PC-9 (cell line): Measurements from ENCODE around the gene TMEFF2. TPM values are rescaled to one million over a fixed set of nuclear protein-coding genes. Genes with fewer than 3 reads are reported as not detected.

Experiments used
- BruUV-seq: library from RNA; stranded (reverse); fragments of 400-500 nt; replicated peaks from 2 replicates; lab custom pipeline; 2021; lab: Mats Ljungman, UMichigan
- CTCF ChIA-PET: fragments of 300-600 bp; sonication (Branson Sonifier 250); formaldehyde crosslinking; loops from one replicate; lab custom pipeline; 2022; ENCODE audit warnings: antibody characterized with exemption; lab: Charles Lee
- POLR2A ChIA-PET: fragments of 300-600 bp; sonication (Branson Sonifier 250); formaldehyde crosslinking; loops from one replicate; lab custom pipeline; 2022; ENCODE audit warnings: antibody characterized with exemption; ENCODE audit not compliant: unreplicated experiment; lab: Charles Lee
- DNase-seq, 2 experiments: peaks; one replicate each; pipeline versions ENCODE4 v3.0.0 to v3.0.0-alpha.2; 2015 to 2022; ENCODE audit warnings: mixed read lengths in 1 of 2
- H2AFZ ChIP-seq: fragments of 200-600 bp; sonication (generic); 2 replicates; pipeline ENCODE4 v1.8.1; 2017; ENCODE audit warnings: antibody characterized with exemption
- H3F3A ChIP-seq: fragments of 200-600 bp; sonication (generic); 2 replicates; pipeline ENCODE4 v1.8.1; 2017; ENCODE audit warnings: antibody characterized with exemption, mild to moderate bottlenecking, low read depth; ENCODE audit not compliant: insufficient read depth
- H3K27ac ChIP-seq: fragments of 200-600 bp; sonication (generic); 2 replicates; pipeline ENCODE4 v1.6.1; 2016; ENCODE audit warnings: mixed run types
- H3K27me3 ChIP-seq: fragments of 200-600 bp; sonication (generic); 2 replicates; pipeline ENCODE4 v1.6.1; 2016; ENCODE audit warnings: low read depth, mixed run types; ENCODE audit not compliant: insufficient read depth
- H3K36me3 ChIP-seq: fragments of 200-600 bp; sonication (generic); 2 replicates; pipeline ENCODE4 v1.6.1; 2016; ENCODE audit warnings: low read depth, mixed run types
- H3K4me1 ChIP-seq: fragments of 200-600 bp; sonication (generic); replicated peaks from 2 replicates; pipeline ENCODE4 v1.6.1; 2016; ENCODE audit warnings: mixed run types; ENCODE audit not compliant: insufficient read depth
- H3K4me2 ChIP-seq: fragments of 200-600 bp; sonication (generic); 2 replicates; pipeline ENCODE4 v1.6.1; 2017; ENCODE audit warnings: mixed run types
- H3K4me3 ChIP-seq: fragments of 200-600 bp; sonication (generic); 2 replicates; pipeline ENCODE4 v1.6.1; 2016; ENCODE audit warnings: mixed run types
- H3K79me2 ChIP-seq: fragments of 200-600 bp; sonication (generic); 2 replicates; pipeline ENCODE4 v1.6.1; 2017; ENCODE audit warnings: low read depth, mixed run types
- H3K9me2 ChIP-seq: fragments of 200-600 bp; sonication (generic); 2 replicates; pipeline ENCODE4 v1.8.1; 2017; ENCODE audit warnings: mild to moderate bottlenecking; ENCODE audit not compliant: insufficient read depth
- H3K9me3 ChIP-seq: fragments of 200-600 bp; sonication (generic); 2 replicates; pipeline ENCODE4 v1.8.1; 2016; ENCODE audit warnings: low read depth; ENCODE audit not compliant: insufficient read depth
- H4K20me1 ChIP-seq: fragments of 200-600 bp; sonication (generic); 2 replicates; pipeline ENCODE4 v1.8.1; 2017; ENCODE audit not compliant: insufficient read depth
- EZH2 ChIP-seq: fragments of 200-600 bp; sonication (generic); IDR thresholded peaks from 2 replicates; pipeline ENCODE4 v1.8.0; 2017; ENCODE audit warnings: antibody characterized with exemption, low read depth
- intact Hi-C: fragments of 100-400 bp; cut with micrococcal nuclease; formaldehyde crosslinking; loops from one replicate; pipeline ENCODE4 v1.10.0; 2022; ENCODE audit not compliant: unreplicated experiment
- total RNA-seq: library from RNA; stranded (reverse); gene quantifications from 2 replicates; pipeline ENCODE4 v1.2.3, GENCODE V29; 2021
- TF ChIP-seq, protein P1 (sequence below): fragments of 200-600 bp; sonication (generic); conservative IDR thresholded peaks from 2 replicates; pipeline ENCODE4 v1.6.1; 2017; ENCODE audit warnings: mixed run types, antibody characterized with exemption, mild to moderate bottlenecking, moderate library complexity

TMEFF2 gene
- total RNA-seq, 1 experiment from 2014 or later, result not detected

DNA sequence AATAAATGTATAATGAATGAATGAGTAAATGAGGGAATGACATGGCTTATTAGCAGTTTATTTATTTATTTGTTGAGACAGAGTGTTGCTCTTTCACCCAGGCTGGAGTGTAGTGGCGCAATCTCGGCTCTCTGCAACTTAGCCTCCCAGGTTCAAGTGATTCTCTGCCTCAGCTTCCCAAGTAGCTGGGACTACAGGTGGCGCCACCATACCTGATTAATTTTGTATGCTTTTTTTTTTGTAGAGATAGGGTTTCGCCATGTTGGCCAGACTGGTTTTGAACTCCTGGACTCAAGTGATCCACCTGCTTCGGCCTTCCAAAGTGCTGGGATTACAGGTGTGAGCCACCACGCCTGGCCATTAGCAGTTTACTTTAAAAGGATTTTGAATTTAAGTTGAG is 247.5 kb downstream of the TMEFF2 start:
- Histone ChIP-seq H3F3A (no peaks in the 10 kb centered on the region), H3K36me3 (no peaks in the 10 kb centered on the region), H3K4me3 (no peak overlapping the region), H3K4me2 (no peak overlapping the region), H3K79me2 (no peaks in the 10 kb centered on the region), H3K9me2 (no peaks in the 10 kb centered on the region), H3K4me1 (peaks cover 8% of the 10 kb centered on the region; the same call in 1 of the 2 replicates), H3K27ac (no peak overlapping the region), H3K9me3 (no peaks in the 10 kb centered on the region), H4K20me1 (no peaks in the 10 kb centered on the region), H2AFZ (no peak overlapping the region), H3K27me3 (no peaks in the 10 kb centered on the region)
- DNase-seq, result no peak
- TF ChIP-seq, protein P1, sequence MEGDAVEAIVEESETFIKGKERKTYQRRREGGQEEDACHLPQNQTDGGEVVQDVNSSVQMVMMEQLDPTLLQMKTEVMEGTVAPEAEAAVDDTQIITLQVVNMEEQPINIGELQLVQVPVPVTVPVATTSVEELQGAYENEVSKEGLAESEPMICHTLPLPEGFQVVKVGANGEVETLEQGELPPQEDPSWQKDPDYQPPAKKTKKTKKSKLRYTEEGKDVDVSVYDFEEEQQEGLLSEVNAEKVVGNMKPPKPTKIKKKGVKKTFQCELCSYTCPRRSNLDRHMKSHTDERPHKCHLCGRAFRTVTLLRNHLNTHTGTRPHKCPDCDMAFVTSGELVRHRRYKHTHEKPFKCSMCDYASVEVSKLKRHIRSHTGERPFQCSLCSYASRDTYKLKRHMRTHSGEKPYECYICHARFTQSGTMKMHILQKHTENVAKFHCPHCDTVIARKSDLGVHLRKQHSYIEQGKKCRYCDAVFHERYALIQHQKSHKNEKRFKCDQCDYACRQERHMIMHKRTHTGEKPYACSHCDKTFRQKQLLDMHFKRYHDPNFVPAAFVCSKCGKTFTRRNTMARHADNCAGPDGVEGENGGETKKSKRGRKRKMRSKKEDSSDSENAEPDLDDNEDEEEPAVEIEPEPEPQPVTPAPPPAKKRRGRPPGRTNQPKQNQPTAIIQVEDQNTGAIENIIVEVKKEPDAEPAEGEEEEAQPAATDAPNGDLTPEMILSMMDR, result no peak
- no peak for TF ChIP-seq EZH2
- BruUV-seq, result no TSS peak
- intact Hi-C loops, result no loop called here
- POLR2A ChIA-PET, result no interaction called here
- CTCF ChIA-PET, result no interaction called here

DNA sequence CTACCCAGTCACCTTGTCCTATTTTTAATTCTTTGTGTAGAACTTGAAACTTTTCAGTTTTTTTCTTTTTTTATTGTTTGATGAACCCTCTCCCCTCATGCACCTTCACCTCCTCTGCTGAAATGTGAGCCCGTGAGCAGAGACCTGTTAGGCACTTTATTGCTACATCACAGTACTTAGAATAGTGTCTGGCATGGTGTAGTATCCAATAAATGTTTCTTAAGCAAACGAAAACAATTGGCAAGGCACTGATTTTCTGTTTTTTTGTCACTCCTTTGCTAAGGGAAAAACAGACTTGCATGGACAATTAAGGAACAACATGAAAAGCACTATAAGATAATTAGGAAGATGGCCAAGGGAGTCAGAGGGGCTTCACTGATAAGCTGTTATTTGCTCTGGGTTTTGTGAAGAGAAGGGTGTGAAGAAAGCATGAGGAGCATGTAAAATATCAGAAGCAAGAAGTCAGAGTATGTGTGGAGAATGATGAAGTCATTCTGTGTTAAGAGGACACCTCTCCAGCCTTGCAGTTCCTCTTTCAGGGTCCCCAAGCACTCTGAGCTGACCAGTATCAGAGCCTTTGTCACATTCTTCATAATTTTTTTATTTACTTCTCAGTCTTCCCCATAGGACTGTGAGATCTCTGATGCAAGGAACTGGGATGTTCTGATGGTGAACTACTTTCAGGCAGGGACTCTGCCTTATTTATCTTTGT is 248.1 kb downstream of the TMEFF2 start:
- Histone ChIP-seq H3K27me3 (no peaks in the 10 kb centered on the region), H3F3A (no peaks in the 10 kb centered on the region), H2AFZ (0 out of 2 replicates have a peak overlapping the region, but pooled peaks have one; percentile 68), H3K79me2 (no peaks in the 10 kb centered on the region), H3K9me2 (no peaks in the 10 kb centered on the region), H3K9me3 (no peaks in the 10 kb centered on the region), H3K27ac (0 out of 2 replicates have a peak overlapping the region, but pooled peaks have one; percentile 3), H4K20me1 (no peaks in the 10 kb centered on the region), H3K36me3 (no peaks in the 10 kb centered on the region), H3K4me3 (no peak overlapping the region), H3K4me2 (peak overlapping the region; percentile 34), H3K4me1 (peaks cover 8% of the 10 kb centered on the region; the same call in 1 of the 2 replicates)
- BruUV-seq, result no TSS peak
- intact Hi-C loops, result no loop called here
- TF ChIP-seq, protein P1, result no peak
- TF ChIP-seq EZH2, result no peak
- POLR2A ChIA-PET, result no interaction called here
- CTCF ChIA-PET, result no interaction called here
- DNase-seq, result no peak

DNA sequence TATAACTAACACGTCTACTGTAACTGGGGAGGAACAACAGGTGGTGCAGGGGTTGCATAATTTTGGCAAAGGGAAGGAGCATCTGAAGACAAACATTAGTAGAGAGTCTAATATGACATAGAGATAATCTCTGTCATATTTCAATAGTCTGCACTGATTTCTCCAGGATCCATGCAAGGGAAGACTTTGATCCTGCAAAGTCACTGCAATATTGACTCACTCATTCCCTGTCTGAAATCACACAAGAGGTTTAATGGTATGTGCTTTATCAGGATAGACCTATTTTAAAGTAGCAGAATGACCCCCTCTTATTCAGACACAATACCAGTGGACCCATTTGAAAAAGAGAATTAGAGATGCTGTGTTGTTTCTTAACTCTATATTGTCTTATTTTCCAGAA is 249.1 kb downstream of the TMEFF2 start:
- TF ChIP-seq EZH2, result no peak
- TF ChIP-seq, protein P1, result no peak
- Histone ChIP-seq H4K20me1 (no peaks in the 10 kb centered on the region), H3K27ac (no peak overlapping the region), H3K4me1 (peaks cover 8% of the 10 kb centered on the region; the same call in 1 of the 2 replicates), H3K27me3 (no peaks in the 10 kb centered on the region), H3K4me3 (no peak overlapping the region), H3K9me2 (no peaks in the 10 kb centered on the region), H3K79me2 (no peaks in the 10 kb centered on the region), H2AFZ (no peak overlapping the region), H3F3A (no peaks in the 10 kb centered on the region), H3K9me3 (no peaks in the 10 kb centered on the region), H3K4me2 (no peak overlapping the region), H3K36me3 (no peaks in the 10 kb centered on the region)
- no peak for DNase-seq
- no TSS peak for BruUV-seq
- POLR2A ChIA-PET, result no interaction called here
- CTCF ChIA-PET, result no interaction called here
- intact Hi-C loops, result no loop called here
